ENCODE measurements around the gene KRTAP23-1. TPM values are rescaled to one million over a fixed set of nuclear protein-coding genes. Genes with fewer than 3 reads are reported as not detected.

Gene KRTAP23-1
- total and polyA plus RNA-seq, 2 donors (not counting 1 experiment from before 2014, with no cell fraction given) = not detected

- Mint-ChIP-seq H3K4me1 (no peaks in the 10 kb centered on the region), H3K4me3 (no peak overlapping the region), H3K9me3 (ENCODE audit: insufficient read depth) (no peaks in the 10 kb centered on the region), H3K27ac (no peak overlapping the region), H3K27me3 (no peaks in the 10 kb centered on the region)
- ATAC-seq (ENCODE audit: low read depth) = no peak
- TF ChIP-seq EZH2 (IDR thresholded peaks at IDR 0.05; ENCODE audit: borderline replicate concordance, insufficient read depth, low read depth, low read length, poor library complexity, severe bottlenecking) = no peak
- TF ChIP-seq, protein P1, sequence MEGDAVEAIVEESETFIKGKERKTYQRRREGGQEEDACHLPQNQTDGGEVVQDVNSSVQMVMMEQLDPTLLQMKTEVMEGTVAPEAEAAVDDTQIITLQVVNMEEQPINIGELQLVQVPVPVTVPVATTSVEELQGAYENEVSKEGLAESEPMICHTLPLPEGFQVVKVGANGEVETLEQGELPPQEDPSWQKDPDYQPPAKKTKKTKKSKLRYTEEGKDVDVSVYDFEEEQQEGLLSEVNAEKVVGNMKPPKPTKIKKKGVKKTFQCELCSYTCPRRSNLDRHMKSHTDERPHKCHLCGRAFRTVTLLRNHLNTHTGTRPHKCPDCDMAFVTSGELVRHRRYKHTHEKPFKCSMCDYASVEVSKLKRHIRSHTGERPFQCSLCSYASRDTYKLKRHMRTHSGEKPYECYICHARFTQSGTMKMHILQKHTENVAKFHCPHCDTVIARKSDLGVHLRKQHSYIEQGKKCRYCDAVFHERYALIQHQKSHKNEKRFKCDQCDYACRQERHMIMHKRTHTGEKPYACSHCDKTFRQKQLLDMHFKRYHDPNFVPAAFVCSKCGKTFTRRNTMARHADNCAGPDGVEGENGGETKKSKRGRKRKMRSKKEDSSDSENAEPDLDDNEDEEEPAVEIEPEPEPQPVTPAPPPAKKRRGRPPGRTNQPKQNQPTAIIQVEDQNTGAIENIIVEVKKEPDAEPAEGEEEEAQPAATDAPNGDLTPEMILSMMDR (IDR thresholded peaks at IDR 0.05) = peak; percentile 71
- no peak overlapping the region for H3K9ac ChIP-seq (ENCODE audit: low read length)
- no peak overlapping the region for H3K4me2 ChIP-seq (replicated peaks; ENCODE audit: low read depth, low read length, poor library complexity, severe bottlenecking)
- H4K20me1 ChIP-seq (ENCODE audit: control insufficient read depth, insufficient read depth, low read length, poor library complexity, severe bottlenecking) = no peaks in the 10 kb centered on the region
- no peak overlapping the region for H3K4me3 ChIP-seq (ENCODE audit: control extremely low read depth in 1 of 5, extremely low read depth in 1 of 5, insufficient read depth in 1 of 5, low read depth in 2 of 5, low read length in 4 of 5)
- CTCF ChIA-PET = interaction anchor here (0.7 to 1.6 kb wide), 5 partner anchors 14 to 952 kb away, joined by 3 to 5 read pairs (median 4); no protein-coding TSS in a partner anchor
- no peaks in the 10 kb centered on the region for H3K79me2 ChIP-seq (ENCODE audit: control insufficient read depth, insufficient read depth, low read length)
- H3K9me3 ChIP-seq (ENCODE audit: control extremely low read depth in 1 of 3, control insufficient read depth in 2 of 3, insufficient read depth in 1 of 3, low read length in 2 of 3) = no peaks in the 10 kb centered on the region
- peak; percentile 8 for DNase-seq
- H2AFZ ChIP-seq (ENCODE audit: insufficient read depth, low read depth, low read length, poor library complexity, severe bottlenecking) = no peak overlapping the region
- no peaks in the 10 kb centered on the region for H3K36me3 ChIP-seq (replicated peaks in 1 of 2; ENCODE audit: control extremely low read depth in 1 of 2, control insufficient read depth in 1 of 2, extremely low read depth in 1 of 2, insufficient read depth in 2 of 2, low read length in 1 of 2)
- 100% methylated on average over 1 of the region's 2 CpGs for WGBS (ENCODE audit: insufficient coverage)
- no peak overlapping the region for H3K27ac ChIP-seq (ENCODE audit: low read length in 2 of 2)
- POLR2A ChIA-PET = no interaction called here
- H3K4me1 ChIP-seq (ENCODE audit: control insufficient read depth in 2 of 2, insufficient read depth in 2 of 2, low read length in 2 of 2) = no peaks in the 10 kb centered on the region
- no peaks in the 10 kb centered on the region for H3K27me3 ChIP-seq (replicated peaks in 1 of 4; ENCODE audit: control extremely low read depth in 1 of 4, control insufficient read depth in 3 of 4, insufficient read depth in 4 of 4, low read length in 3 of 4)
- intact Hi-C loops (cut with micrococcal nuclease) = loop anchor here (5.0 kb wide), 1 partner anchor 1261 kb away; no protein-coding TSS in a partner anchor
Observed at GRCh38 chr21:30340714-30341573, 7.5 kb downstream of the KRTAP23-1 start.

DNA sequence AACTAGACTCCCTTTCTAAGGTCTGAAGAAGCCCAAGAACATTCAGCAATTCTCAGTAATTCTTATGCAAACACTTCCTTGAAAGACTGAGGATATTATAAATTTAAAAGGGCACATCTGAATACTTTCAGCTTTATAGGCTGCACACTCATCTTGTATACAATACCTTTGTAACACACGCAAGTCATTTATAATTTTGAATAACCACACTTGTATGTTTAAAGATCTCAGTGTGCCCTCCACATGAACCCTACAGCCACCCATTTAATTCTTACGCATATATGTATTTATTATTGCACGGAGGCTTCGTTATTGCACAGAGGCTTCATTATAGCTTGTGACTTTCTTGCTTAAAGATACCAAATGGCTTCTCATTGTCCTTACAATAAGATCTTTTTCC is 9.7 kb downstream of the KRTAP23-1 start:
- Histone ChIP-seq H3K9ac (ENCODE audit: low read length) (no peak overlapping the region), H3K4me2 (replicated peaks; ENCODE audit: low read depth, low read length, poor library complexity, severe bottlenecking) (no peak overlapping the region), H3K9me3 (ENCODE audit: control extremely low read depth in 1 of 3, control insufficient read depth in 2 of 3, insufficient read depth in 1 of 3, low read length in 2 of 3) (no peaks in the 10 kb centered on the region), H3K79me2 (ENCODE audit: control insufficient read depth, insufficient read depth, low read length) (no peaks in the 10 kb centered on the region), H3K27me3 (replicated peaks in 1 of 4; ENCODE audit: control extremely low read depth in 1 of 4, control insufficient read depth in 3 of 4, insufficient read depth in 4 of 4, low read length in 3 of 4) (no peaks in the 10 kb centered on the region), H4K20me1 (ENCODE audit: control insufficient read depth, insufficient read depth, low read length, poor library complexity, severe bottlenecking) (no peaks in the 10 kb centered on the region), H3K4me1 (ENCODE audit: control insufficient read depth in 2 of 2, insufficient read depth in 2 of 2, low read length in 2 of 2) (no peaks in the 10 kb centered on the region), H2AFZ (ENCODE audit: insufficient read depth, low read depth, low read length, poor library complexity, severe bottlenecking) (no peak overlapping the region), H3K36me3 (replicated peaks in 1 of 2; ENCODE audit: control extremely low read depth in 1 of 2, control insufficient read depth in 1 of 2, extremely low read depth in 1 of 2, insufficient read depth in 2 of 2, low read length in 1 of 2) (no peaks in the 10 kb centered on the region), H3K27ac (ENCODE audit: low read length in 2 of 2) (no peak overlapping the region), H3K4me3 (ENCODE audit: control extremely low read depth in 1 of 5, extremely low read depth in 1 of 5, insufficient read depth in 1 of 5, low read depth in 2 of 5, low read length in 4 of 5) (no peak overlapping the region)
- intact Hi-C loops (cut with micrococcal nuclease) = no loop called here
- H3K4me3 Mint-ChIP-seq = no peak overlapping the region
- no peak overlapping the region for H3K27ac Mint-ChIP-seq
- ATAC-seq (ENCODE audit: low read depth) (no peak), DNase-seq (no peak)
- TF ChIP-seq, protein P1 (IDR thresholded peaks at IDR 0.05) = no peak
- POLR2A ChIA-PET = no interaction called here
- 82% methylated on average over 3 of the region's 4 CpGs for WGBS (ENCODE audit: insufficient coverage)
- no peaks in the 10 kb centered on the region for H3K27me3 Mint-ChIP-seq
- CTCF ChIA-PET = no interaction called here
- H3K4me1 Mint-ChIP-seq = no peaks in the 10 kb centered on the region
- H3K9me3 Mint-ChIP-seq (ENCODE audit: insufficient read depth) = no peaks in the 10 kb centered on the region

All from B cell (primary cell).